ENCODE data around the gene PHC3.

The PHC3 gene

GRCh38 chr3:170089862-170090600, 91.5 kb downstream of the PHC3 start:
- H3K4me3 ChIP-seq (replicated peaks; ENCODE audit: low read depth, low read length) = no peak overlapping the region
- H3K27me3 ChIP-seq (replicated peaks; ENCODE audit: control insufficient read depth, insufficient read depth, low read length) = no peaks in the 10 kb centered on the region
- peaks cover 3% of the 10 kb centered on the region for H3K36me3 ChIP-seq (ENCODE audit: control insufficient read depth, insufficient read depth, low read length)
- TF ChIP-seq CTCF (IDR thresholded peaks at IDR 0.05; ENCODE audit: insufficient read depth, low read length, poor library complexity, severe bottlenecking) = no peak
- no peak for DNase-seq (ENCODE audit: extremely low read depth, insufficient read length)

DNA sequence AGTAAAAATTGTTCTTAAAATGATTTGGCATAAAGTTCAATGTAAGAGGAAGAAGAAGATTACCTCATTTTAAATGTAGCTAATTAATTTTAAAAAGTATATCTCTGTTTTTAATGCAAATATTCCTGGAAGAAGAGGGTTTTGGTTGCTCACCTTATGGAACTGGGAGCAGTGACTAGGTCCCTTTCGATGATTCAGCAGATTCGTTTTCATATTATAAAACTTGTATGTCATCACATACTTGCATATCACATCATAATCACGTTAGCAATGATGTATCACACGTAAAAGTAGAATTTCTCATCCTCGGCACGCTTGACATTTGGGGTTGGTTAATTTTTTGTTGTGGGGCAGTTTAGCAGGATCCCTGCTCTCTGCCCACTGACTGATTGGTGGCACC, 96.1 kb downstream of the PHC3 start:
- peaks cover 1% of the 10 kb centered on the region for H3K36me3 ChIP-seq (ENCODE audit: control insufficient read depth, insufficient read depth, low read length)
- TF ChIP-seq CTCF (IDR thresholded peaks at IDR 0.05; ENCODE audit: insufficient read depth, low read length, poor library complexity, severe bottlenecking) = no peak
- no peak for DNase-seq (ENCODE audit: extremely low read depth, insufficient read length)

DNA sequence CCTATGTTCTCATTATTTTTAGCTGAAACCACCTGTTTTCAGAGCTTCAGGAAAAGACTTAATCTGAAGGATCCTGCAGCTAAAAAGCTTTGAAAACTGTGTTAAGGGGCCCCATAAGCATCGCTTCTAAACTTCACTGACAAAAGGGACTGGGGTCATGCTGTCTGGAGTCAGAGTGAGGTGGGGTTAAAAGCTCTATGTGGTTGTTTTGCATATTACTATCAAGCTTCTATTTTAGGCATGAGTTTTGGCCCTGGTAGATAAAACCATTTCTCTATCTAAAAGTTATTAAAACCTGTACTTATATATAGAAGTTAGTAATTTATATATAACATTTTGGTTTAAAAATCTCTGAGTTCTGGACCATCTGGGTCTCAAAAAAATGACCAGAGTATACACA, 98.2 kb downstream of the PHC3 start:
- H3K36me3 ChIP-seq (ENCODE audit: control insufficient read depth, insufficient read depth, low read length) = peaks cover 1% of the 10 kb centered on the region
- no peaks in the 10 kb centered on the region for H3K27me3 ChIP-seq (replicated peaks; ENCODE audit: control insufficient read depth, insufficient read depth, low read length)
- no peak for TF ChIP-seq CTCF (IDR thresholded peaks at IDR 0.05; ENCODE audit: insufficient read depth, low read length, poor library complexity, severe bottlenecking)
- DNase-seq (ENCODE audit: extremely low read depth, insufficient read length) = no peak
- no peak overlapping the region for H3K4me3 ChIP-seq (replicated peaks; ENCODE audit: low read depth, low read length)

More for the DNA sequence above, 96.1 kb downstream of the PHC3 start:
- Histone ChIP-seq H3K27me3 (replicated peaks; ENCODE audit: control insufficient read depth, insufficient read depth, low read length) (no peaks in the 10 kb centered on the region), H3K4me3 (replicated peaks; ENCODE audit: low read depth, low read length) (no peak overlapping the region)

- TF ChIP-seq CTCF (IDR thresholded peaks at IDR 0.05; ENCODE audit: insufficient read depth, low read length, poor library complexity, severe bottlenecking) = no peak
- no peak overlapping the region for H3K4me3 ChIP-seq (replicated peaks; ENCODE audit: low read depth, low read length)
- H3K36me3 ChIP-seq (ENCODE audit: control insufficient read depth, insufficient read depth, low read length) = peaks cover 1% of the 10 kb centered on the region
- no peak for DNase-seq (ENCODE audit: extremely low read depth, insufficient read length)
- no peaks in the 10 kb centered on the region for H3K27me3 ChIP-seq (replicated peaks; ENCODE audit: control insufficient read depth, insufficient read depth, low read length)
Measured at GRCh38 chr3:170081079-170081741, 100.3 kb downstream of the PHC3 start.

DNA sequence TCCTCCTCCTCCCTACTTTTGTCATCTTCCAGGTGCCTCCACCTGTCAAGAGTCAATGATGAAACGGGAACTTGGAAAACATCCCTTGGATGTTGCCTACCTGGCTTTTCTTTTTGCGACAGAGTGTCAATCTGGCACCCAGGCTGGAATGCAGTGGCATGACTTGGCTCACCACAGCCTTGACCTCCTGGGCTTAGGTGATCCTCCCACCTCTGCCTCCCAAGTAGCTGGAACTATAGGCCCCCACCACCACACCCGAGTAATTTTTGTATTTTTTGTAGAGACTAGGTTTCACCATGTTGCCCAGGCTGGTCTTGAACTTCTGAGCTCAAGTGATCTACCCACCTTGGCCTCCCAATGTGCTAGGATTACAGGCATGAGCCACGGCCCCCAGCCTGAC, 100.9 kb downstream of the PHC3 start:
- no peak overlapping the region for H3K4me3 ChIP-seq (replicated peaks; ENCODE audit: low read depth, low read length)
- peaks cover 1% of the 10 kb centered on the region for H3K36me3 ChIP-seq (ENCODE audit: control insufficient read depth, insufficient read depth, low read length)
- no peak for TF ChIP-seq CTCF (IDR thresholded peaks at IDR 0.05; ENCODE audit: insufficient read depth, low read length, poor library complexity, severe bottlenecking)
- no peaks in the 10 kb centered on the region for H3K27me3 ChIP-seq (replicated peaks; ENCODE audit: control insufficient read depth, insufficient read depth, low read length)
- no peak for DNase-seq (ENCODE audit: extremely low read depth, insufficient read length)

Measured in GM06990 (cell line).